Stimulated activated CD8-positive, alpha-beta memory T cell treated with anti-CD3 and anti-CD28 coated beads, Interleukin-7, amount 100 ng/mL, for 1 hour (primary cell): ENCODE data around the gene ZNF516.

ENCODE experiments used
- DNase-seq, 2 donors: peaks; one replicate each; pipeline ENCODE4 v3.0.0-alpha.2; 2020; ENCODE audit warnings: low read depth in 2 of 2

ZNF516 gene

DNA sequence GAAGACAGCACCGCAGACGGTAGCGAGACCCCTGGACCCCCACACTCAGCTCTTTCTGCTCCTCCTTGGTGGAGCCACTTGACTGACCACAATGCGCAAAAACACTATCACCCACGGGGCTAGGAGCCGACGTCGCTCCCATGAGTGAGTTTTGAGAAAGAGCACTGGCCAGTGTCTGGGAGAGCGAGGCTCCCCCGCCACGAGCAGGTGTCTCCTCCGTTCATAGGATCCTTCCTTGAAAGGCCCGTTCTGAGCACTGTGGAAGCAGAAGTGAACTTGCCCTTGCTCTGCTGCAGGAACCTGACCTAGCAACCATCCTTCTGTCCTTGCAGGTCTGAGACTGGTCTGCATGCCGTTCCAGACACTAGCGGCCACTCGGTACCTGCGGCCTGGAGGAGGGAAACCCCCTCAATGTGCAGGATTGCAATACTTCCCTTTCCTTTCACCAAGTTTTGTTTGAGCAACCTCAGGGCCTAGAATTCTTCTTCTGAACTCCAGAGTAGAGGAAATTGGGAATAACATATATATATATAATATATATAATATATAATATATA lies 12.9 kb upstream of the ZNF516 start:
- no peak for DNase-seq

DNA sequence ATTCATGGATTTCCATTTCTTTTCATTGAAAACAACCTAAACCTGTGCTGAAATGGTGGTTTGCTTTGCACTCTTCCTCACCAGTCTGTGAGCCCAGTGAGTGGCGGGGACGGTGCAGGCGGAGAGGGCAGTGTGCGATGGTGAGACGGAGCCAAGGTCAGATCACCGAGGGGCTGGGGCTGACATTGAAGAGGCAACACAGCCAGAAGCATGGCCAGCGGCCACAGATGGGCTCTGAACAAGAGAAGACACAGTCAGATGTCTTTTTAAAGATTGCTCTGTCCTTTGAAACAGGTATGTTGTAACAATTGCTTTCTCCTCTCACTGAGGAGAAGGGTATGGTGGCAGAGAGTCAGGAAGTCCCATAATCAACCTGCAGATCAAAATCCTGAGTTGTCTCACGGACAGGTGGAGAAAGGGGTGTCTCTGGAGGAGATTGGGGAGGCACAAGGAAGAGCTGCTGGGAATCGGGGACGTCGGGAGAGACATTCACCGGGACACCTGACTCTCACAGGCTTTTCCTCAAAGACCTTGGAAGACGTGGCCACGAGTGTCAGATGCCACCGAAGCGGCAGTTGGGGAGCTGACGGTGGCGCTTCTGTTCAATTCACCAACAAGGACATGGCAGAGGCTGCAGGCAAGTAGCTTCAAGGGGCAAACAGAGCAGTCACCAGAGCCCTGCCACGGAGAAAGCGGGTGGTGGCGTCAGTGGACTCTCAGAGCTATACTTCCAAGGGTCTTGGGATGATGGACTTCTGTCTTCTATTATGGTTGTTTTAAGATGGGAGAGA lies 12.1 kb upstream of the ZNF516 start:
- no peak for DNase-seq

DNA sequence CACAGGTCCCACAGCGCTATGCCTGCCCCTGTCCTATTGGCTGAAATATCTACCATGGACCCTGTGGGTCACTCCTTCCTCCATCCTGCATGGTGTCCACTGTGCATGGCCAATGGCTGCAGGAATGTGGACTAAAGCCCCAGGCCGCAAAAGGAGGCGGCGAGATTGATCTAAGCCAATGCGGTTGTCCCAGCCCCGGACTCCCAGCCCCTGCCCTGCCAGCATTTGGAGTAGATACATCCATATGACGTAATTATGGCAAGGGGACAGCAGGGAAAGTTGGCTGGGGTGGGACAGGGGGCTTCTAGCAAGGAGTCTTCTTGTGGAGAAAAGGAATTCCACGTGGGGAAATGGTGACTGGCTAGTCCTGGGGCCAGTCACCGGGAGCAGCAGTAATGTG lies 11.4 kb upstream of the ZNF516 start:
- DNase-seq, result no peak

DNA sequence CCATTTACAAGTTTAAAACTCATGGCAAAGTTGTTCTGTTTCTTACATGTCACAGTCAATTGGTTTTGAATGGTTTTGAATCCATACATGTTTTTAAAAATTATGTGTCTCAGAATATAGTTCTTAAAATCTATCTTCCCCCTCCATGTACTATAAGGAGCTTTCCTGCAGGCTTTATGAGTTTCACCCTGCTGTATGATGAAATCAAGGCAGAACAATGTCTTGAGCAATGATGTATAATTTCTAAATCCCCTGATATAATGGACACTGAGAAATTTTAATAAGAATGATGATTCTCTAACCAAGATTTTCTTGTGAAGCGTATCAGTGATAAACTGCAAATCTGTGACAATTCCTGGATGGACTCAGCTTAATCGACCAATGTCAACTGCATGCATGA lies 10.6 kb upstream of the ZNF516 start:
- no peak for DNase-seq

DNA sequence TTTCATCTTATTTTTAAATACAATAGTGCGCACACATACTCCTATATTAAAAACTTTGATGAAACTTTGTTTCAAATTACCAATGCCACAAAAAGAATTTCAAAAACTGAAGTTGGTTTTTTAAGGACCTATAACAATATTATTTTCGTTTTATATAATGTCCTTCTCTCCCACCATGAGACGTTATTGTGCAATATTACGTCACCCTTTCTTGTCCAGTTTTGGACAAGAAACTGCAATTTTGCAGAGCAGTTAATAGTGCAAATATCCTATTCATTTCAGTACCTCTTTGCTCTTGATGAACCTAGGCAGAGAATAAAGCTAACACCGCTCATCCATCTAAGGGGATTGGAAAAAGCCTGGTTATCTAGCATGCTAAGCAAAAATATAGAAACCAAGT lies 9.7 kb upstream of the ZNF516 start:
- no peak for DNase-seq

DNA sequence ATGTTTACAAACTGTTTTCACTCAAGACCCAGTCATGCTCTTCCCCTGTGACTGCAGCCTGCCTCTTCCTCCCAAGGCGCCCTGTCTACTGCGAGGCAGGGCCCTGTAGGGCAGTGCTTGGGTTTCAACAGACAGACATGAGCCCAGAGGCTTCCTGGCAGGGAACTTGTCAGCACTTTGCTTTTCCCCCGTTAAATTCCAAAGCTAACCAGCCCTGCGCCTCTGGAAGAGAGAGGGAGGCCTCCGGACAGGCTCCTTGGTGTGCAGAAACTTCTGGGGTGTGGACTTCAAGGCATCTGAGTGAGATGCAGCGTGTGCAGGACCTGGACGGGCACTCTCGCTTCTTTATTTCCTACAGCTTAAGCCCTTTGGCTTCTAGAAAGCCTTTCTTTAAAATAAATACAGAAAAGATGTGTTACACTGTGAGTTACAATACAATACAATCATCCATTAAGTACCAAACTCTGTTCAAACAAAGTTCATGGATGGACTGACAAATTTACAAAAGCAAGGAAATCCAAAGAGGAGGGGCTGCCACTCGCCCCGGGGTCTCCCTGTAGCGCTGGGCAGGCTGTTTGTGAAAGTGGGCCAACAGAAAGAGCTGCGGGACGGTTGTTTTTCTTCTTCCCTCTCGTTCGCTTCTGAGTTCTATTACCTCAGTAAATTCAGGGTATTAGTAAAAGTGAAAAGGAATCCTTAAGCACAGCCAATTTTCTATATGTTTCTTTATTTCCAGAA lies 8.8 kb upstream of the ZNF516 start:
- no peak for DNase-seq

DNA sequence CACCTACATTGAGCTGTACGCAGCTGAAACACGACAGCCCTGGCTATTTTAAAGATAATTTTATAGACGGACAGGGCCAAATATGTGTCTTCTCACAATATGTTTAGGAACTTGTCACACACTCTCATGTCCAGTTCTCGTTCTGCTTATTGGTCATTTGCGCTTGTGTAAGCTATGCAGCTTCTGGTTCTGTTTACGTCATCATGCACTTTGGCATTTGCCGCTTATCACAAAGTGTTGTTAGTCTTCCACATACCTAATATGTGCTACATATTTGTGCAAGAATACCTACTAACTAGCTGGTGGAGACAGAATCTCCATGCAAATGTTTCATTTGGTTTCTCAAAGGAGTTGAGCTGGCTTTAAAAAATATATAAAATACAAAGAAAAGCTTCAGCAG lies 7.5 kb upstream of the ZNF516 start:
- no peak for DNase-seq

DNA sequence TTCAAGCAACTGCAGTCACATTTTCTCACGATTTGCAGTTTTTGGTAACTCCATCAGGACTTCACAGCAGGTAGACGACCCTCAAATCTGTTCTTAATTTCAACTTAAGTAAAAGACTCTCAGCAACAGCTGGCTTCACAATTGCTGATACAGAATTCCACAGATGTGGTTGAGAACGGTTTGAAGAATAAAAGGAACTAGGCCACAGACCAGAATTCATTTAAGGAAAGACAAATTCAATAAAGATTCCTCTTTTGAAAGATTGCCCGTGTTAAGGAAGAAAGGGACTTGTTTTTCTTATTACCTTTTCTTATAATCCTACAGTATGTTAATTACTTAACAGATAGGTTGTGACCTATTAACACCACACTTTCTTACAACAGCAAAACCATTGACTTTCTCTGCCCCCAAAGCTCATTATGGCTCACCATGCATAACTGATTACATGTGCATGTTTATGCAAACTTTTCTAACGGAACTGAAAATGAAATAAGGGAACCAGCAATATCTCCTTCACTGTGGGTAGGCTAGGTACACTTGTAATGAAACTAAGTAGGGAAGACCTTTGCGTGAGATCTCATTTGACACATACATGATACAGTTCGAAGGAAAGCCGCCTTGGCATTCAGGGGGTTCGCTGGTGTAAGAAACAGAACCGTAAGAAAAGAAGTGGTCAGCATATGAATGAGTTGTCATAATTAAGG lies 4.7 kb upstream of the ZNF516 start:
- DNase-seq, result no peak

DNA sequence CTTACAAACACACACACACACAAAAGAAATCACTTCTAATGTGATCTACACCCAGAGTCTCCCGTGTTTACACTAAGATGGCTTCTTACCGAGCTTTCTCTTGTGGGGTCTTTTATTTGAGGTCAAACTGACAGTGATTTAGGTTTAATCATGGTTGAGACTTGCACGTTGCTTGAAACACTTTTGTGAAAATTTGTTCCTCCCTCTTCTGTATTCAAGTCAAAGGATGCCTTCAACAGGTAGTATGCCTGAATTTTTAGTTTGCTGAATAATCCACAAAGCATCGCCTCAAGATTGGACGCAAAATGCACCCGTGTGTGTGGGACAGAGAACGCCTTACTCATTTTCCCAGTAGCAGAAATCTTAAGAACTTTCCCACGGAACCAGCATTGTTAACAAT lies 4.0 kb upstream of the ZNF516 start:
- no peak for DNase-seq

DNA sequence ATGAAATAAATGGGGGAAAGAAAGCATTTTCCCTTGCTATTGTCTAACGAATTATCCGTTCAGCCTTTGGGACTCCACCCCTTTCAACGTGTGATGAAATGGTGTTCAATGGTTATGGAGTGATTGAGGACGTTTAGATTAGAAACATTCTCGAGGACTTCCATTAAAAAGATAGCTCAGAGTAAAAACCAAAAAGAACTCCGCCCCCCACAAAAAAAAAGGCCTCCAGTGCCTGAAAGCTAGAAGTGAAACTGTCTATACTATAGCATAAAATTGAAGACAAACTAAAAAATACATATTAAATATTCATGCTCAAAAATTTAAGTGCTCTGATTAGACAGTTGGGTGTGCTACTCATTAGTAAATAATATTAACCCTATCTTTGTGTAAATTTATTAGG lies 3.0 kb upstream of the ZNF516 start:
- DNase-seq, result no peak

DNA sequence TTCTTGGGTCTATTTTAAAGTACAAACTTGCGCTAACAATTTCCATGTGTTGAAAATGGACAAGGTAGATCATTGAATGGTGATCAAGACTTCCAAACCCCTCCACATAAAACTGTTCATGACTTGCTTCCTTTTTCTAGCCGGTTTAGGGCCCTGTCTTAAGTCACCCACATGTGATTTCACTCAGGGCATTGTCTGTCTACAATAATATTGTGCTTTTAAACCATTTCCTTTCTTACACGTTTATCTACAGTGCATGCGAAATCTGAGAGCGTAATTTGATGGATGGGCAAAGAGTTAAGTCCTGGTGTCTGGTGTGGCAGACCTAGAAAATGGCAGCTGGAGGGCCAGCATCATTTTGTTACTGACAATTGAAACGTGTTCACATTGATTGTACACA lies 2.0 kb upstream of the ZNF516 start:
- no peak for DNase-seq

DNA sequence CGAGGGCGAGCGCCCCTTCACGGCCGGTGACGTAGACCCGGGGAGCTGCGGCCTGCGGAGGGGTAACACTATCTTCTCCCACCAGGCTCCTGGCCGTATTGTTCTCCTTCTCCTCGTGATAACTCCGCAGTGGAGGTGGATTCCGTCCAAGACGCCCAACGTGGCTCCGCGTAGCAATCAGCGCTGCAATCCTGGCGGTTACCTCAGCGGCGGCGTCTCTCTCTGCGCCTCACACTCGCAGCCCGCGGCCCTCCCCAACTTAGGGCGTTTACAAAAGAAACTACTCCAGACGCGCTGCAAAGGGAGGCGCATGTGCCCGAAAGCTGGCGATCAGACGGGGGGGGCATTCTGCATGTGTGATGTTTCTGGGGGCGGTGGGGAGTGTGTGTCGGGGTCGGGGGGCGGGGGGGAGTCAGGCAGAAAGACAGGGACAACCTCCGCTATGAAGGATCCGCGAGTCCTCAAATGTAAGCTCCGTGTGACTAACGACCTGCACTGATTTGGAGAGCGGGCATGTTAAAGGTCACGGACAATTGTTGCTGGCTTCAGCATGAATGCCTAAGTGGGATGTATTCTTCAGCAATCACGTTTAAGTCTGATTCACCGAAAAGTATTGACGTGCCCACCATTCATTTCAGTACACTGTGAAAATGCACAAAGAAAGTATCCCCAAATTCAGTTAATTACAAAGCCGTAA lies 1.3 kb upstream of the ZNF516 start:
- no peak for DNase-seq

DNA sequence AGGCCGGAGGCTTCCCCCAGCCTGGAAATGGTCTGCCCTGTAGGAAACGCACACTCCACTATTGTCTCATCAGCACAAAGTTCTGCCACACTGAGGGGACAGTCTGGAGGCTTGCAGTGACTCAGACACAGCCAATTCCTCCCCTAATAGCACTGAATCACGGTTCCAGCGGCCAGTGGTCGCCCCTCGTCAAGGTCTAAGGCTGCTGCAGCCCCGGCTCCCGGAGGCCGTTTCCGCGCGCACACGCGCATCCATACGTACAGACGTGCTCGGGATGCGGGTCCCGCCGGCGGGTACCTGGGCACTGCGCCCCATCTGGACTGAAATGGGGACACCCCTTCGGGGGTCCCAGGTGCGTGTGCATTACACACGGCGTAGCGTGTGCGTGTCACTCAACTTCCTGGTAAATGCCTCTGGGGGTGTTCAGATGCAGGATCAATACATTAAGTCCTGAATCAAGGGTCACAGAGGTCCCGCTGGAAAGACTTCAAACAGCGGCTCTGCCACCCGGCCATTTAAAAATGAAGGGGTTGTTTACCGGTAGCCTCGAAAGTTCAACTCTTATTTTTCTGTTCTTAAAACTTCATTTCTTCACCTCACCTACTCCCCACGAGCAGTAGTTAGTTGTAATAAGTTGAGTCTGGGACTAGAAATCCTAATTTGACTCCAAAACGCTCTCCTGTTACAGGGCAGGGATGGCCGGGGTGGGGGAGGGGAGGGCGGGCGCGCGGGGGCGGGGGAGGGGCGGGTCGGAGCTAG lies 572 bp upstream of the ZNF516 start:
- DNase-seq, result no peak

DNA sequence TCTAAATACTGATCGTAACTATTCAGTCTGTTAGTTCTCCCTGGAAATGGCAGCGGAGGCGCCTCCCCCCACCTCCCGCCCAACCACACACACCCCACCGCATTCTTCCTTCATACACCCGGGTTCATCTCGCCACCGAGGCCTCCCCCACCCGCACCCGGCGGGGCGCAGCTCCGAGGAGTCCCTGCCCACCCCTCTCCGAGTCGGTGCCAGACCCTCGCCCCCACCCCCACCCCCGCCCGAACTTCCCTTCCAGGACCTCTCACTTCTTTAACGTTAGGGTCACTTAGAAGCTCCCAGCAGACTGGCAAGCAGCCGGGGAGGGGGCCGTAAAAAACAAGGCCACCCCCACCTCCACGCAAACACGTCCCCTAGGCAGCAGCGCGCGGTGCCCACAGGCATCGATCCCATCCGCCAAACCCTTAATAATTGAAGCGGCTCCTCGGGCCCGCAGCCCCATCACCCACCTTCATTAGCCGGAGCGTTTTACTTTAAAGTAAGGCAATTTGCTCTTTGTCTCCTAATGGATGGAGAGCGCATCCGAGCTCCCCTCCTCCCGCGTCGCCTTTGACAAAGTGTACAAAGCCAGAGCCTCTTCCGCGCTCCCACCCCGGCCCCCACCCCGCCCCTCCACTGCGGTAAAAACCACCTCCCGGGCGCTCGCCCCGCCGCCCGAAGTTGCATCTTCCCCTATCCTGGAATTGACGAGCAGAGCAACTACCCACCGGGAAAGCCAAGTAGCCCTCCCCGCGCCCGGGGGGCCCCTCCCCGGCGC lies 624 bp downstream of the ZNF516 start:
- no peak for DNase-seq

DNA sequence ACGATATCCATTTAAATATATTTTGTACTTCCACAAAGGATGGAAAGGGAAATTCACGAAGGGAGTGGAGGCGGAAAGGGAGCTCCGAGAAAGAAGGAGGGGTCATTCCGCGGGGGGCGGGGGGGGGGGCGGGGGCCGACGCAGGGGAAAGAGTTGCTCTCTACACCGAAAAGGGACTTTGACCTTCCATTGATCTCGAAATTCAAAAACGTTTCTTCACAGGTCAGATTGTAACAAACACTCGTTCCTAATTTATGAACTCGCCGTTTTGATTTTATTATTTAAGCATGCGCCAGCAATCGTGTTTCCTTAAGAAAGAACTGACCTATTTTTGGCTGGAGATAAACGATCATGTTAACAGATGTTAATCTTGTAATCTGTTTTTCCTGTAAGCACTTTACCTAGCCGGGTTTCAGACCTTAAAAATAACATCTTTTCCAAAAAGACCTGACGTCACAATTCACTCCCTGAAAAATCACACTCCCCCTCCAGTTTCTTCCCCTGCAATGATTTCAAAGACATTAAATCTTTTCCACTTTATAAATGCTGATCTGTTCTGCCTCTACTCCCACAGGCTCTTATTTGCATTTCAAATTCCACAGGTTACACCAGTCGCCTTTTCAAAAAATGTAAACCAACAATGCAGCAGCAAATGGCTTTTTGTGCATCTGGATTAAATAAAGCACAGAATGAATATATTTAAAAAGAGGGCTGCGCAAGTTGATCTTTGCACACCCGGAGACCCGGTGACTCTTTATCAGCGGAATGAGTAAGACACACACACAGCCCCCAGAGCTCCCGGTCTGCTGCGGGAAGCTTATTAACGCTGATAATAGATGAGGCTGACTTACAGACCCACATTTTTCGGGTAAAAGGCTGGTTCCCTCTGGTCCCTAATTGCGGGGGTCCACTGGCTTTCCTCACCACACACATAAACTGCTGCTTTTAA lies 1.6 kb downstream of the ZNF516 start:
- DNase-seq, result no peak

DNA sequence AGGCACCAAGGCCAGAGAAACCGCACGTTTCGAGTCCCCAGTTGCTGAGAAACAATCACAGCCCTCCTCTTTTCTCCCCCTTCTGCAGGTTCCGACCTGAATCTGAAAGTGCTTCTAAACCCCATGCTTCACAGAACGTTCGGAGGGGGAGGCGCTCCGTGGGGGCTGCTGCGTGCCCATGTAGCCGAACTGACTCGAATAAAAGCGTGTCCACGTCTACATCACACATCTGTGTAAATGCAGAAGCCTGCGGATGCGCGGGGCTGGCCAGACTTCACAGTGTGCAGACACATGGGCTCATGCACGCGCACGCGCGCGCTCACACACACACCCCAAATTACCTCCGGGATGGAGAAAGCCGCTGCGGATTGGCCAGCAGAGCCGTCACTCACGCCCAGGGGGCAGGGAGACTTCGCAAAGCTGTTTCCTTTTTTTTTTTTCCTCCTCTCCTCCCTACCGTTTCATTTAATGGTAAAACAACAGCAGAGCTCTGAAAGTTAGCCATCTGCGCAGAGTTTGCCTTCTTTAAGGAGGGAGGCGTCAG lies 2.3 kb downstream of the ZNF516 start:
- peak; percentile 98 for DNase-seq

DNA sequence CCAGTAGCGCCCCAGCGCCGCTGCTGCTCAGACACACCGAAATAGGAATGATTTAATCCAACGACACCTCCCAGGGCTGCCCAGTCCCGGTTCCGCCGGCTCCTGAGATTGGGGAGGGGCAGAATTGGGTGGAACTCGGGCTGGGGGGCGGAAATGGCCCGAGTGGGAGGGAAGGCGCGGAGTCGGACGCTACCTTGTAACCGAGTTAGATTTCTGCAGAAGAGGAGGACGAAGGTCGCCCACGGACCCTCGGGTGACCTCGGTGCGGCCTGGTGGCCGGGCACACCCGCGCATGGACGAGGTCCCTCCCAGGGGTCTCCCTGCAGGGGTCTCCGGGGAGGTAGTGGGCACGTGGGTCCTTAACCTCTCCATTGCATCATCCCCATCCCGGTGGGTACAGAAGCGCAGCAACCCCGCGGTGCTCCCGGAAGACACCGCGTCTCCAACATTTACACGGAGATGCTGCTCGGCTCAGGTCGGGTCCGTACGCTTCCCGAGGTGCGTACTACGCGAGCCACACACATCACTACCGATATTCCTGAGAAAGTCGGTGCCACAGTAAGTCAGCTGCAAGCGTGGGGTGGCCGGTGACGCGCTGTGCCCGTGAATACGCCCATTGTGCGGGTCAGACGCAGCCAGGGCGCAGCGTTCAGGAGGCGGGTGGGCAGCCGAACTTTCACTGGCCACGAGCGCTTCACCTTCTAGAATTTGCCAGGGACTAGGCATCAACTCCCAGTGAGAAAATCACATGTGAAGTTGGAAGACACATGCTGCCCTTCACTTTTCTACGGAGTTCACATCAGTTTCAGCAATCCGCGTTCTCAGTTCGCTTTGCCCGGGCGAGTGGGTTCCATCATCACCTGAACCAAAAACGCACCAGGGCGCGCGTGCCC lies 3.0 kb downstream of the ZNF516 start:
- no peak for DNase-seq

DNA sequence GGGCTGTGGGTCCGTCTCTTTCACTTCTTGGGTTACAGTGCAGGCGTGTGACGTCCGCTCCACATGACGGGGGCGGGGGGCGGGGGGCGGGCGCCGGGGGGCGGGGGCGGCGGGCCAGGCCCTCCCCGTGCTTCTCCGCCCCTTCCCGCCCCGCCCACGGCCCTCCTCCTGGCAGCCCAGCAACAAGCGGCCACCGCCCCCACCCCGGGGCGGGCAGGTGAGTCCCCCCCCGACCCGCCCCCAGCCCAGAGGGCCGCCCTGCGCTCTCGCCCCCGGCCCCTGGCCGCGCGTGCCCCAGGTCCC lies 3.6 kb downstream of the ZNF516 start:
- peak in 1 of 2 donors; percentile 45 for DNase-seq
